HG03139 (cell line): ENCODE data around the gene ZBTB7C.

Experiments
- ATAC-seq: cut with Tn5 transposase; IDR thresholded peaks from one replicate; pipeline ENCODE4 v1.9.1; 2021; ENCODE audit not compliant: unreplicated experiment

The ZBTB7C gene

GRCh38 chr18:48355276-48356115 lies 53.7 kb downstream of the ZBTB7C start:
- no peak for ATAC-seq

- no peak for ATAC-seq
Observed at GRCh38 chr18:48354746-48355260, 54.4 kb downstream of the ZBTB7C start.

DNA sequence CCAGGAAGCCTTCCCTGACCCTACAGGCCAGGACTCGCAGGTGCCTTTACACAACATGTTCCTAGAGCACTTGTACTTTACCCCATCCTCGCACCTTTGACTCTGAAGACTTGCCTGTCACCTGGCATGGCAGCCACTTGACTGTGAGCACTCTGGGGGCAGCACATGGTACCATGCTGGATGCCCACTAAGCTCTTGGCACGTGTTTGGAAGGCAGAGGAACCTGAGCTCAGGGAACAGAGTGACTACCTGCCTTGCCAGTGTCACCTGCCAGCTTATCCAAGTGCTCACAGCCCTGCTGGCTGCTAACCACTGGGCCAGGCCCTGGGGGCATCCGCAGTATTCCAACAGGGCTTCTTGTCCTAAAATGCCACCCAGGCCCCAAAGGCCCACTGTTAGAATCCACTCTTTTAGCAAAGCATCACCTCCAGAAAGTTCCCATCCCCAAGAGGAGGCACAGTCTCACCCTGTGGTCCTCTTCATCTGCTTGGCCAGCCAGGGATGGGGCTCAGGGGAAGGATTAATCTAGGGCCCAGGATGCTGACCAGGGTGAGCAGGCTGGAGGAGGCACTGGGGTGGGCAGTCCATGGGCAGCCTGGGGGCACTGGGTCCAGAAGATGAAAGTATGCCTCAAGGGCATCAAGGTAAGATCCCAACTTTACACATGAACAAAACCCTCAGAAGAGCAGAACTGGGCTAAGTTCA lies 57.0 kb downstream of the ZBTB7C start:
- no peak for ATAC-seq

- no peak for ATAC-seq
Observed at GRCh38 chr18:48351216-48352050, 57.8 kb downstream of the ZBTB7C start.

- ATAC-seq: no peak
Observed at GRCh38 chr18:48348739-48349138, 60.4 kb downstream of the ZBTB7C start.

DNA sequence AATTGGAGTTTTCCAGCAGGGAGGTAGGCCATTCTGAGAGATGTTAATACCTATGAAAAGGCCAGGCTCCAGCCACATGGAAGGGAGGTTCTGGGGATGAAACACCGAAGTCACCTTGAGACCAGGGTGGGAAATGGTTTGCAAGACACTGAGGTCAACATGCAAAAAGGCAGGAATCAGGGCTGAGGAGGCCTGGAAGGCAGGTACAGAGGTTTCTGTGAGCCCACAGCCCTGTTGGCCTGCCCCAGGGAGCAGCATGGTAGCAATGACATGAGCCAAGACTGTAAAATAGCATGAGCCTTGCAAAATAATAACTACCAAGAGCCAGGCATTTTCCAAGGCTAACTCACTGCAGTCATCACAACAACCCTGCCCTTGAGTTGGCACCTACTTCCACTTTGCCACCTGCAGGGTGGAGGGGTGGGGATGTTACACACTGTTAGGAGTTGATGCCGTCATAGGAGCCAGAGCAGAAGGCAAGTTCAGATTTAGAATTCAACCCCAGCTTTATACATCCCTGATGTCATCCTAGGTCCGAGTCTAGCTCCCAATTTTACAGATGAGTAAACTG lies 61.3 kb downstream of the ZBTB7C start:
- ATAC-seq: no peak

DNA sequence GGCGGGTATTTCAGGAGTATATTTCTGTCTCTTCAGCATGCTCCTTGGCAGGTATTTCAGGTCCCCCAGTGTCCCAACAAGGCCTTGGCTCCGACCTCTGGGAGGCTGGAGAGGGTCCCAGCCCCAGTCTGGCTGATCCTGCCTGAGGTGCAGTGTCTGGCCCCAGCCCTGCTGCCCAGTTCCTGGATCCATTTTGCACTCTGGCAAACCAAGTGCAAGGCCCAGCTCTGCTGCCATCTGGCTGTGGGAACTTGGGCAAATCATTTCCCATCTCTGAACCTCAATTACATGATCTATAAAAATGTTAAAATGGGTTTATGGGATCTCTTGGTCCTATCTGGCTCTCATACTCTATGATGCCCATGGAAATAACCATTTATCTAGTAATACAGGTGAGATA lies 63.6 kb downstream of the ZBTB7C start:
- no peak for ATAC-seq

DNA sequence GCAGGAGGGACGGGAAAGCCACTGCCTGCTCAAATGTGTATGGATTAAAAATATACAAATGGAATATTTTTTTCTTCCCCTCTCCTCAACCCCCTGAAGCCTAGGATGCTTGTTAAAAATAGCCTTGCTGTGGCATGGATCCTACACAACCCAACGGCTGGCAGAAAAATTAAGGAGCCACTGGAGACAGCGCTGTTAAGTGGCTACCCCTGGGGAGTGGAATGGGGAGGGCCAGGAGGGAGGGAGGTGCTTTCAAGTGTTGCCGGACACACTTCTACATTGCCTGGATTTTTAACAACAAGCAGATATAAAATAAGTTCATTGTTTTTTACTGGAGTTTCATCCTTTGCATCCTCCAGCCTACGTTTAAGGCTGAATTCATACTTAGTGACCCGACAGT lies 66.6 kb downstream of the ZBTB7C start:
- ATAC-seq: no peak

GRCh38 chr18:48342125-48342524 lies 67.1 kb downstream of the ZBTB7C start:
- no peak for ATAC-seq

GRCh38 chr18:48340560-48340959 lies 68.6 kb downstream of the ZBTB7C start:
- no peak for ATAC-seq

GRCh38 chr18:48339692-48340091 lies 69.5 kb downstream of the ZBTB7C start:
- no peak for ATAC-seq

DNA sequence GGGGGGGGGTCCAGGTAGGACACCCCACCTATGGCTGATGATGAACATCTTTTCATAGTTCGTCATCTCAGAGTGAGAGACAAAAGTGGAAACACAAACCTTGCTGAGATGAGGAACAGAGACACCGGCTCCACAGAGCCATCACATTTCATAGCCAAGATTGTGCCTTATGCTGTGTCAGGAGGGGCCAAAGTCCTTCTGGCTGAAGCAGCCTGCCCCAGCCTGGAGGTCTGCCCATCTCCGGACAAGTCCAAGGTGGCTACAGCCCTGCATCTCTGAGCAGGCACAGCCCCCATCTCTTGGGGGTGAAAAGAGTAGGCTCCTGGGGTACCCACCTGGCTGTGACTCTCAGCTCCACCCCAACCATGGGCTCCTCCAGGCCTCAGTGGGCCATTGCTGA lies 70.3 kb downstream of the ZBTB7C start:
- ATAC-seq: no peak

GRCh38 chr18:48337053-48337452 lies 72.1 kb downstream of the ZBTB7C start:
- no peak for ATAC-seq

DNA sequence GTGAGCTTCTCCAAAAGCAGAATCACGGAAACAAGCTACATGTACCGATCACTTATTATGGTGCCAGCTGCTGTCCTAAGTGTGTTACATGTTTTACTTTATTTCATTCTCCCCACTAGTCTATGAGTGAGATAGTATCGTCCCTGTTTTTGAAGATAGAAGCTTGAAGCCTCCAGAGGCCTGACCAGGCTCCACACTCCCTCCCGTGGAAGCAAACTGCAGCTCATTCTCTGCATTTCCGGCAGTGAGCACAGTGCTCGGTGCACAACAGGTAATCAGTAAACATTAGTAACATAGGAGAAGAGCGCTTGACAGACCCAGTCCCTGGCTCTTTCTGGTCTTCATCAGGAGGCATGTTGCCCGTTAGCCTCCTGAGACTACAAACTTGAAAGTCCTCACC lies 72.9 kb downstream of the ZBTB7C start:
- ATAC-seq: no peak

GRCh38 chr18:48335829-48336228 lies 73.4 kb downstream of the ZBTB7C start:
- ATAC-seq: no peak

DNA sequence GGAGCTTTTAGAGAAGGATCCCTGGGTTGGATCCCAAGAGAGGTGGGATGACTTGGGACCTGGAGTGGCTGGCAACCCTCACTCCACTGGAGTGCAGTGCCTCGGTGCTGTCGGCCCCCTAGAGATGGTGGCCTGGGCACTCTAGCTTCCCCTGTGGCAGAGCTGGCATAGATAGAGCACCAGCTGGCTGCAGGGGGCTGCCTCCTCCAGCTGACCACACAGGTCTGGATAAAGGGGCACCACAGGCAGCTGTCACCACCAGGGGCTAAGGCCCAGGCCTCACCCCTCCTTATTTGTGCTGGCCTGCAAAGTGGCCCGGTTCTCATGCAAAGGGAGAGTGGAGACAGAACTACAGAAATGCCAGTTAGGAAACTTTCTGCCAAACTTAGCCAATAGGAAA lies 74.3 kb downstream of the ZBTB7C start:
- ATAC-seq: no peak

DNA sequence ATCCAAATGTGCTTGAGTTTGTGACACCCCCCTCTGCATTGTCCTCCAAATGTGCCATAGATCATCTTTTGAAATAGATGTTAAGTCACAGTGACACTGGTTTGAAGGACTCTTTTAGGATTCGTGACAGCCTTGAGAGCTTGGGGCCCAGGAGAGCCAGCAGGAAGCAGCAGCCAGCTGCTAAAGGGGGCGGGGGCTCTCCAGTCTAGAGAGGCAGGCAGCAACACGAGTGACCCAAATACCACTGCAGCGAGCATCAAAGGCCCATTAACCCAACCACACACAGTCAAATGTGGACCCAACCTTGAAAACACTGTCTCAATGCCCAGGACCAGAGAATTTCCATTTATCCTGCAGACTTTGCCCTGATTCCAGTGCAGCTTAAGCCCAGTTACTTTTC lies 75.6 kb downstream of the ZBTB7C start:
- ATAC-seq: no peak

DNA sequence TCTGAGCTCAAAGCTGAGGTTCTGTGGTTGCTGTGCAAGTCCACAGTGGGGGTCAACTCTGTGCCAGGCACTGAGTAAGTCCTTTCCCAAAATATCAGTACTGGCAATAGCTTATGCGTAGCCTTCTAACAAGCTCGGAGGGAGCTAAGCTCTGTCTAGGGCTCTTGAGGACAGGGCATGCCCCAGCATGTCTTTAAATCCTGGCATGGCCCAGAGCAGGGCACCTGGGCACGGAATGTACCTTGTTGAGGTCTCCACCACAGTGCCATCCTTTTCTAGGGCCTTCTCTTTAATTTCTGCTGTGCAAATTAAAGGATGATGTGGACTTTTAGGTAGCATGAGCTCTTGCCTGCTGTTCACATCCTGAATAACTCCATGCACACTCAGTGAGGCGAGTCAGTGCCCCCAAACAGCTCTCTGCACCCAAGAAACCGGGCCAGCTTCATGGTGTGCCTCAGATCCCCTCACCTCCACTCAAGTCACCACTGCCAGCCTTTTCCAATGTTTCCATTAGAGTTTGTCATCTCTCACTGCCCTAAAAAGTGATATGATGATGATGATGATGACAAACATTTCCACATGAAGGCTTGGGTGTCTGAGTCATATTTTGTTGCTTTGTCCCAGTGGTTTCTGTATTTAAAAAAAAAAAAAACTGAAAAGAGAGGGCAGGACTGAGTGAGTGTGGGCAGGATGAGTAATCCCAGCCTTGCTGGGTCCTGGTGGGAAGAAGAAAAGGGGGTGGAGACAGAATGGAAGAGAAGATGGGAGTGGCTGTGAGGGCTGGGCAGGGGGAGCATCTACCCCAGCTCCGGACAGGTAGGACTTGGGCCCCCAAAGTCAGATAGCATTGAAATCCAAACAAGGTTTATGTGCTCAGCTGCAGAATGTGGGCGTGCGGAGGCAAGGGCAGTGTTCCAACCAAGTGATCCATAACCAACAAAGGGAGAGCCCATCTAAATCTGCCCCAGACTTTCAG lies 78.9 kb downstream of the ZBTB7C start:
- ATAC-seq: no peak

- ATAC-seq: no peak
Observed at GRCh38 chr18:48328473-48329210, 80.5 kb downstream of the ZBTB7C start.
